Measurements from ENCODE around the gene YIPF2. TPM values are rescaled to one million over a fixed set of nuclear protein-coding genes. Genes with fewer than 3 reads are reported as not detected.
"Not testable (repeated sequence)": the region's sequence is repeated elsewhere in the genome, so short reads cannot be mapped to it uniquely, and the experiment has no call there.

YIPF2 gene
- total RNA-seq, 1 experiment from 2014 or later, result 65.5 TPM

- no peaks in the 10 kb centered on the region for H3K9me3 Mint-ChIP-seq (ENCODE audit: unreplicated experiment)
- CTCF ChIA-PET, result interaction anchor here (0.9 to 1.4 kb wide), 3 partner anchors 10 to 18 kb away, joined by 3 to 6 read pairs (median 5); partner anchors contain the start of gene CARM1
- H3K4me1 Mint-ChIP-seq (ENCODE audit: insufficient read depth, unreplicated experiment), result peaks cover 9% of the 10 kb centered on the region
- DNase-seq (ENCODE audit: unreplicated experiment), result no peak
- H3K27me3 Mint-ChIP-seq (ENCODE audit: insufficient read depth, unreplicated experiment), result no peaks in the 10 kb centered on the region
- intact Hi-C loops (cut with micrococcal nuclease), result no loop called here
- no peak overlapping the region for H3K27ac Mint-ChIP-seq (ENCODE audit: low read depth, unreplicated experiment)
- BruUV-seq (replicated peaks), result no TSS peak
- TF ChIP-seq CTCF (IDR thresholded peaks at IDR 0.05; ENCODE audit: unreplicated experiment), result no peak
- peaks cover 4% of the 10 kb centered on the region for H3K36me3 Mint-ChIP-seq (ENCODE audit: insufficient read depth, unreplicated experiment)
- POLR2A ChIA-PET, result no interaction called here
- no peak overlapping the region for H3K4me3 Mint-ChIP-seq (ENCODE audit: unreplicated experiment)
Measured at GRCh38 chr19:10882108-10882457, 46.4 kb downstream of the YIPF2 start.

- H3K27me3 Mint-ChIP-seq (ENCODE audit: insufficient read depth, unreplicated experiment), result no peaks in the 10 kb centered on the region
- BruUV-seq (replicated peaks), result no TSS peak
- DNase-seq (ENCODE audit: unreplicated experiment), result no peak
- no peak for TF ChIP-seq CTCF (IDR thresholded peaks at IDR 0.05; ENCODE audit: unreplicated experiment)
- H3K4me3 Mint-ChIP-seq (ENCODE audit: unreplicated experiment), result no peak overlapping the region
- peaks cover 8% of the 10 kb centered on the region for H3K4me1 Mint-ChIP-seq (ENCODE audit: insufficient read depth, unreplicated experiment)
- H3K27ac Mint-ChIP-seq (ENCODE audit: low read depth, unreplicated experiment), result no peak overlapping the region
- ChIA-PET CTCF (interaction anchor here (0.5 to 1.4 kb wide), 4 partner anchors 9 to 301 kb away, joined by 3 to 6 read pairs (median 4); partner anchors contain the start of gene CARM1), POLR2A (no interaction called here)
- peaks cover 4% of the 10 kb centered on the region for H3K36me3 Mint-ChIP-seq (ENCODE audit: insufficient read depth, unreplicated experiment)
- intact Hi-C loops (cut with micrococcal nuclease), result no loop called here
- no peaks in the 10 kb centered on the region for H3K9me3 Mint-ChIP-seq (ENCODE audit: unreplicated experiment)
Measured at GRCh38 chr19:10881403-10882107, 46.9 kb downstream of the YIPF2 start.

GRCh38 chr19:10878253-10878652, 50.2 kb downstream of the YIPF2 start:
- Mint-ChIP-seq H3K36me3 (ENCODE audit: insufficient read depth, unreplicated experiment) (peaks cover 4% of the 10 kb centered on the region), H3K9me3 (ENCODE audit: unreplicated experiment) (no peaks in the 10 kb centered on the region), H3K27me3 (ENCODE audit: insufficient read depth, unreplicated experiment) (no peaks in the 10 kb centered on the region), H3K4me1 (ENCODE audit: insufficient read depth, unreplicated experiment) (peaks cover 8% of the 10 kb centered on the region), H3K4me3 (ENCODE audit: unreplicated experiment) (no peak overlapping the region), H3K27ac (ENCODE audit: low read depth, unreplicated experiment) (peak overlapping the region; percentile 12)
- CTCF ChIA-PET, result no interaction called here
- TF ChIP-seq CTCF (IDR thresholded peaks at IDR 0.05; ENCODE audit: unreplicated experiment), result no peak
- DNase-seq (ENCODE audit: unreplicated experiment), result no peak
- BruUV-seq (replicated peaks), result no TSS peak
- POLR2A ChIA-PET, result interaction anchor here (0.7 kb wide), 1 partner anchor 66 kb away, joined by 3 read pairs; no protein-coding TSS in a partner anchor
- intact Hi-C loops (cut with micrococcal nuclease), result no loop called here

- POLR2A ChIA-PET, result interaction anchor here (0.7 kb wide), 1 partner anchor 67 kb away, joined by 3 read pairs; no protein-coding TSS in a partner anchor
Measured at GRCh38 chr19:10877608-10878007, 50.8 kb downstream of the YIPF2 start.

More at GRCh38 chr19:10877608-10878007, 50.8 kb downstream of the YIPF2 start:
- H3K9me3 Mint-ChIP-seq (ENCODE audit: unreplicated experiment); H3K4me3 Mint-ChIP-seq (ENCODE audit: unreplicated experiment); BruUV-seq (replicated peaks); H3K36me3 Mint-ChIP-seq (ENCODE audit: insufficient read depth, unreplicated experiment); H3K4me1 Mint-ChIP-seq (ENCODE audit: insufficient read depth, unreplicated experiment); intact Hi-C loops (cut with micrococcal nuclease); DNase-seq (ENCODE audit: unreplicated experiment); H3K27me3 Mint-ChIP-seq (ENCODE audit: insufficient read depth, unreplicated experiment): not testable (repeated sequence)
- peak overlapping the region; percentile 12 for H3K27ac Mint-ChIP-seq (ENCODE audit: low read depth, unreplicated experiment)
- CTCF ChIA-PET, result interaction anchor here (1.3 kb wide), 2 partner anchors 11 to 13 kb away, joined by 4 to 6 read pairs; no protein-coding TSS in a partner anchor

Data from MCF 10A (cell line).